ENCODE measurements around the gene SLC25A24. TPM values are rescaled to one million over a fixed set of nuclear protein-coding genes. Genes with fewer than 3 reads are reported as not detected.
"Not testable (repeated sequence)": the region's sequence is repeated elsewhere in the genome, so short reads cannot be mapped to it uniquely, and the experiment has no call there.

Gene SLC25A24
- total RNA-seq, 1 experiment from 2014 or later = 21.0 TPM

GRCh38 chr1:108141621-108142020, 58.5 kb downstream of the SLC25A24 start:
- POLR2A ChIA-PET = interaction anchor here (0.9 kb wide), 1 partner anchor 59 kb away, joined by 4 read pairs; the partner anchor contains the start of gene SLC25A24
- peak overlapping the region; percentile 43 for H3K27ac Mint-ChIP-seq (ENCODE audit: low read depth, unreplicated experiment)
- no peaks in the 10 kb centered on the region for H3K9me3 Mint-ChIP-seq (ENCODE audit: unreplicated experiment)
- no peaks in the 10 kb centered on the region for H3K27me3 Mint-ChIP-seq (ENCODE audit: insufficient read depth, unreplicated experiment)
- CTCF ChIA-PET = interaction anchor here (0.5 to 1.8 kb wide), 5 partner anchors 16 to 419 kb away, joined by 3 to 8 read pairs (median 3); no protein-coding TSS in a partner anchor
- peaks cover 43% of the 10 kb centered on the region for H3K36me3 Mint-ChIP-seq (ENCODE audit: insufficient read depth, unreplicated experiment)
- no peak overlapping the region for H3K4me3 Mint-ChIP-seq (ENCODE audit: unreplicated experiment)
- peak; percentile 39 for DNase-seq (ENCODE audit: unreplicated experiment)
- TF ChIP-seq, protein P1, sequence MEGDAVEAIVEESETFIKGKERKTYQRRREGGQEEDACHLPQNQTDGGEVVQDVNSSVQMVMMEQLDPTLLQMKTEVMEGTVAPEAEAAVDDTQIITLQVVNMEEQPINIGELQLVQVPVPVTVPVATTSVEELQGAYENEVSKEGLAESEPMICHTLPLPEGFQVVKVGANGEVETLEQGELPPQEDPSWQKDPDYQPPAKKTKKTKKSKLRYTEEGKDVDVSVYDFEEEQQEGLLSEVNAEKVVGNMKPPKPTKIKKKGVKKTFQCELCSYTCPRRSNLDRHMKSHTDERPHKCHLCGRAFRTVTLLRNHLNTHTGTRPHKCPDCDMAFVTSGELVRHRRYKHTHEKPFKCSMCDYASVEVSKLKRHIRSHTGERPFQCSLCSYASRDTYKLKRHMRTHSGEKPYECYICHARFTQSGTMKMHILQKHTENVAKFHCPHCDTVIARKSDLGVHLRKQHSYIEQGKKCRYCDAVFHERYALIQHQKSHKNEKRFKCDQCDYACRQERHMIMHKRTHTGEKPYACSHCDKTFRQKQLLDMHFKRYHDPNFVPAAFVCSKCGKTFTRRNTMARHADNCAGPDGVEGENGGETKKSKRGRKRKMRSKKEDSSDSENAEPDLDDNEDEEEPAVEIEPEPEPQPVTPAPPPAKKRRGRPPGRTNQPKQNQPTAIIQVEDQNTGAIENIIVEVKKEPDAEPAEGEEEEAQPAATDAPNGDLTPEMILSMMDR (IDR thresholded peaks at IDR 0.05; ENCODE audit: unreplicated experiment) = no peak
- H3K4me1 Mint-ChIP-seq (ENCODE audit: insufficient read depth, unreplicated experiment) = peaks cover 37% of the 10 kb centered on the region
- intact Hi-C loops (cut with micrococcal nuclease) = no loop called here
- no TSS peak for BruUV-seq (replicated peaks)

DNA sequence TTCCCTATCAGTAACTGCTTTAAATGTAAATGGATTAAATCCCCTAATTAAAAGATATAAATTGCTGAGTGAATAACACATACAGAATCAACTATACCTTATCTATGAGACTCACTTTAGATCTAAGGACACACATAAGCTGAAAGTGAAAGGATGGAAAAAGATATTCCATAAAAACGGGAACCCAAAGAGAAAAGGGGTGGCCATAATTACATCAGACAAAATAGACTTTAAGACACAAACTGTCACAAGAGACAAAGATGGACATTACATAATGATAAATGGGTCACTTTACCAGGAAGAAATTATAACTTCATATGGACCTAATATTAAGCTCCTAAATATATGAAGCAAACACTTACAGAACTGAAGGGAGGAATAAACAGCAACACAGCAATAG, 59.2 kb downstream of the SLC25A24 start:
- H3K36me3 Mint-ChIP-seq (ENCODE audit: insufficient read depth, unreplicated experiment) = peaks cover 41% of the 10 kb centered on the region
- CTCF ChIA-PET = interaction anchor here (1.5 to 1.8 kb wide), 2 partner anchors 16 to 359 kb away, joined by 7 to 8 read pairs; no protein-coding TSS in a partner anchor
- no peaks in the 10 kb centered on the region for H3K27me3 Mint-ChIP-seq (ENCODE audit: insufficient read depth, unreplicated experiment)
- BruUV-seq (replicated peaks) = no TSS peak
- no peaks in the 10 kb centered on the region for H3K9me3 Mint-ChIP-seq (ENCODE audit: unreplicated experiment)
- POLR2A ChIA-PET = interaction anchor here (0.7 to 1.0 kb wide), 2 partner anchors 59 to 514 kb away, joined by 3 read pairs; partner anchors contain the start of gene SLC25A24
- H3K4me1 Mint-ChIP-seq (ENCODE audit: insufficient read depth, unreplicated experiment) = peaks cover 37% of the 10 kb centered on the region
- DNase-seq (ENCODE audit: unreplicated experiment) = no peak
- H3K4me3 Mint-ChIP-seq (ENCODE audit: unreplicated experiment) = no peak overlapping the region
- TF ChIP-seq, protein P1 (IDR thresholded peaks at IDR 0.05; ENCODE audit: unreplicated experiment) = no peak
- intact Hi-C loops (cut with micrococcal nuclease) = no loop called here
- peak overlapping the region; percentile 43 for H3K27ac Mint-ChIP-seq (ENCODE audit: low read depth, unreplicated experiment)

- H3K4me1 Mint-ChIP-seq (ENCODE audit: insufficient read depth, unreplicated experiment) = peaks cover 37% of the 10 kb centered on the region
- H3K9me3 Mint-ChIP-seq (ENCODE audit: unreplicated experiment) = no peaks in the 10 kb centered on the region
- TF ChIP-seq, protein P1 (IDR thresholded peaks at IDR 0.05; ENCODE audit: unreplicated experiment) = no peak
- peaks cover 40% of the 10 kb centered on the region for H3K36me3 Mint-ChIP-seq (ENCODE audit: insufficient read depth, unreplicated experiment)
- no peak for DNase-seq (ENCODE audit: unreplicated experiment)
- H3K27me3 Mint-ChIP-seq (ENCODE audit: insufficient read depth, unreplicated experiment) = no peaks in the 10 kb centered on the region
- intact Hi-C loops (cut with micrococcal nuclease) = no loop called here
- ChIA-PET CTCF (interaction anchor here (0.6 to 0.7 kb wide), 2 partner anchors 115 to 709 kb away, joined by 3 read pairs; no protein-coding TSS in a partner anchor), POLR2A (interaction anchor here (1.0 kb wide), 1 partner anchor 60 kb away, joined by 3 read pairs; the partner anchor contains the start of gene SLC25A24)
- H3K27ac Mint-ChIP-seq (ENCODE audit: low read depth, unreplicated experiment) = no peak overlapping the region
- BruUV-seq (replicated peaks) = no TSS peak
- no peak overlapping the region for H3K4me3 Mint-ChIP-seq (ENCODE audit: unreplicated experiment)
Observed at GRCh38 chr1:108140177-108140576, 60.0 kb downstream of the SLC25A24 start.

DNA sequence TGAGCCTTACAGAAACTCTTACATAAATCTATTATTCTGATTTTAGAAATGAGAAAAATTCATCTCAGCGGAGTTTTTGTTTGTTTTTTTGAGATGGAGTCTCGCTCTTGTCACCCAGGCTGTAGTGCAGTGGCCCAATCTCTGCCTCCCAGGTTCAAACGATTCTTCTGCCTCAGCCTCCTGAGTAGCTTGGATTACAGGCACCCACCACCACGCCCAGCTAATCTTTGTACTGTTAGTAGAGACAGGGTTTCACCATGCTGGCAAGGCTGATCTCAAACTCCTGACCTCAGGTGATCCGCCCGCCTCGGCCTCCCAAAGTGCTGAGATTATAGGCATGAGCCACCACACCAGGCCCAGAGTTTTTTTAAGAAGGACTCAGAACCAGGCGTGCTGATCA, 60.6 kb downstream of the SLC25A24 start:
- CTCF ChIA-PET = interaction anchor here (1.4 kb wide), 1 partner anchor 357 kb away, joined by 5 read pairs; no protein-coding TSS in a partner anchor
- H3K27me3 Mint-ChIP-seq (ENCODE audit: insufficient read depth, unreplicated experiment); POLR2A ChIA-PET; H3K4me3 Mint-ChIP-seq (ENCODE audit: unreplicated experiment); DNase-seq (ENCODE audit: unreplicated experiment); H3K27ac Mint-ChIP-seq (ENCODE audit: low read depth, unreplicated experiment); H3K9me3 Mint-ChIP-seq (ENCODE audit: unreplicated experiment); BruUV-seq (replicated peaks); intact Hi-C loops (cut with micrococcal nuclease): not testable (repeated sequence)
- peaks cover 37% of the 10 kb centered on the region for H3K4me1 Mint-ChIP-seq (ENCODE audit: insufficient read depth, unreplicated experiment)
- peaks cover 41% of the 10 kb centered on the region for H3K36me3 Mint-ChIP-seq (ENCODE audit: insufficient read depth, unreplicated experiment)

- DNase-seq (ENCODE audit: unreplicated experiment); H3K4me1 Mint-ChIP-seq (ENCODE audit: insufficient read depth, unreplicated experiment); H3K9me3 Mint-ChIP-seq (ENCODE audit: unreplicated experiment); BruUV-seq (replicated peaks); H3K4me3 Mint-ChIP-seq (ENCODE audit: unreplicated experiment); H3K27ac Mint-ChIP-seq (ENCODE audit: low read depth, unreplicated experiment); H3K27me3 Mint-ChIP-seq (ENCODE audit: insufficient read depth, unreplicated experiment); intact Hi-C loops (cut with micrococcal nuclease); POLR2A ChIA-PET: not testable (repeated sequence)
- CTCF ChIA-PET = interaction anchor here (0.6 kb wide), 1 partner anchor 511 kb away, joined by 5 read pairs; no protein-coding TSS in a partner anchor
- H3K36me3 Mint-ChIP-seq (ENCODE audit: insufficient read depth, unreplicated experiment) = peaks cover 47% of the 10 kb centered on the region
Observed at GRCh38 chr1:108133148-108133547, 67.0 kb downstream of the SLC25A24 start.

DNA sequence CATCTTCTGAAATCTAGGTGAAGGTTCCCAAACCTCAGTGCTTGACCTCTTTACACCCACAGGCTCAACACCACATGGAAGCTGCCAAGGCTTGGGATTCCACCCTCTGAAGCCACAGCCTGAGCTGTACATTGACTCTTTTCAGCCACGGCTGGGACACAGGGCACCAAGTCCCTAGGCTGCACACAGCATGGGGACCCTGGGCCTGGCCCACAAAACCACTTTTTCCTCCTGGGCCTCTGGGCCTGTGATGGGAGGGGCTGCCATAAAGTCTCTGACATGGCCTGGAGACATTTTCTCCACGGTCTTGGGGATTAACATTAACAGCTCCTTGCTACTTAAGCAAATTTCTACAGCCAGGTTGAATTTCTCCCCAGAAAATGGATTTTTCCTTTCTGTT, 67.8 kb downstream of the SLC25A24 start:
- H3K4me1 Mint-ChIP-seq (ENCODE audit: insufficient read depth, unreplicated experiment); DNase-seq (ENCODE audit: unreplicated experiment); BruUV-seq (replicated peaks); POLR2A ChIA-PET; H3K4me3 Mint-ChIP-seq (ENCODE audit: unreplicated experiment); H3K27me3 Mint-ChIP-seq (ENCODE audit: insufficient read depth, unreplicated experiment); H3K9me3 Mint-ChIP-seq (ENCODE audit: unreplicated experiment); H3K27ac Mint-ChIP-seq (ENCODE audit: low read depth, unreplicated experiment); intact Hi-C loops (cut with micrococcal nuclease): not testable (repeated sequence)
- peaks cover 39% of the 10 kb centered on the region for H3K36me3 Mint-ChIP-seq (ENCODE audit: insufficient read depth, unreplicated experiment)
- CTCF ChIA-PET = interaction anchor here (0.6 kb wide), 1 partner anchor 512 kb away, joined by 5 read pairs; no protein-coding TSS in a partner anchor

DNA sequence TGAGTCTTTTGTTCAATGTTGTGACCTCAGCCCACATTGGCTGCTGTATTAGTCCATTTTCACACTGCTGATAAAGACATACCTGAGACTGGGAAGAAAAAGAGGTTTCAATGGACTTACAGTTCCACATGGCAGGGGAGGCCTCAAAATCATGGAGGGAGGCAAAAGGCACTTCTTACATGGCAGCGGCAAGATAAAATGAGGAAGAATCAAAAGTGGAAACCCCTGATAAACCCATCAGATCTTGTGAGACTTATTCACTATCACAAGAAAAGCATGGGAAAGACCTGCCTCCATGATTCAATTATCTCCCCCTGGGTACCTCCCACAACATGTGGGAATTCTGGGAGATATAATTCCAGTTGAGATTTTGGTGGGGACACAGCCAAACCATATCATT, 68.9 kb downstream of the SLC25A24 start:
- H3K4me1 Mint-ChIP-seq (ENCODE audit: insufficient read depth, unreplicated experiment); DNase-seq (ENCODE audit: unreplicated experiment); H3K4me3 Mint-ChIP-seq (ENCODE audit: unreplicated experiment); intact Hi-C loops (cut with micrococcal nuclease); POLR2A ChIA-PET; CTCF ChIA-PET; H3K27me3 Mint-ChIP-seq (ENCODE audit: insufficient read depth, unreplicated experiment); H3K9me3 Mint-ChIP-seq (ENCODE audit: unreplicated experiment); BruUV-seq (replicated peaks); H3K27ac Mint-ChIP-seq (ENCODE audit: low read depth, unreplicated experiment): not testable (repeated sequence)
- peaks cover 28% of the 10 kb centered on the region for H3K36me3 Mint-ChIP-seq (ENCODE audit: insufficient read depth, unreplicated experiment)

Data from MCF 10A (cell line).